ENCODE results near the gene CEACAM5.

The CEACAM5 gene

DNA sequence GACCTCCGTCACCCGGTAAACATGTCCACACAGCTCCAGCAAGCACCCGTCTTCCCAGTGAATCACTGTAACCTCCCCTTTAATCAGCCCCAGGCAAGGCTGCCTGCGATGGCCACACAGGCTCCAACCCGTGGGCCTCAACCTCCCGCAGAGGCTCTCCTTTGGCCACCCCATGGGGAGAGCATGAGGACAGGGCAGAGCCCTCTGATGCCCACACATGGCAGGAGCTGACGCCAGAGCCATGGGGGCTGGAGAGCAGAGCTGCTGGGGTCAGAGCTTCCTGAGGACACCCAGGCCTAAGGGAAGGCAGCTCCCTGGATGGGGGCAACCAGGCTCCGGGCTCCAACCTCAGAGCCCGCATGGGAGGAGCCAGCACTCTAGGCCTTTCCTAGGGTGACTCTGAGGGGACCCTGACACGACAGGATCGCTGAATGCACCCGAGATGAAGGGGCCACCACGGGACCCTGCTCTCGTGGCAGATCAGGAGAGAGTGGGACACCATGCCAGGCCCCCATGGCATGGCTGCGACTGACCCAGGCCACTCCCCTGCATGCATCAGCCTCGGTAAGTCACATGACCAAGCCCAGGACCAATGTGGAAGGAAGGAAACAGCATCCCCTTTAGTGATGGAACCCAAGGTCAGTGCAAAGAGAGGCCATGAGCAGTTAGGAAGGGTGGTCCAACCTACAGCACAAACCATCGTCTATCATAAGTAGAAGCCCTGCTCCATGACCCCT is 9.0 kb upstream of the CEACAM5 start:
- DNase-seq (ENCODE audit: extremely low spot score): no peak
- ChIA-PET POLR2A (no interaction called here), CTCF (interaction anchor here (0.7 to 2.6 kb wide), 4 partner anchors 7 to 58 kb away, joined by 3 to 10 read pairs (median 4); no protein-coding TSS in a partner anchor)
- TF ChIP-seq, protein P1, sequence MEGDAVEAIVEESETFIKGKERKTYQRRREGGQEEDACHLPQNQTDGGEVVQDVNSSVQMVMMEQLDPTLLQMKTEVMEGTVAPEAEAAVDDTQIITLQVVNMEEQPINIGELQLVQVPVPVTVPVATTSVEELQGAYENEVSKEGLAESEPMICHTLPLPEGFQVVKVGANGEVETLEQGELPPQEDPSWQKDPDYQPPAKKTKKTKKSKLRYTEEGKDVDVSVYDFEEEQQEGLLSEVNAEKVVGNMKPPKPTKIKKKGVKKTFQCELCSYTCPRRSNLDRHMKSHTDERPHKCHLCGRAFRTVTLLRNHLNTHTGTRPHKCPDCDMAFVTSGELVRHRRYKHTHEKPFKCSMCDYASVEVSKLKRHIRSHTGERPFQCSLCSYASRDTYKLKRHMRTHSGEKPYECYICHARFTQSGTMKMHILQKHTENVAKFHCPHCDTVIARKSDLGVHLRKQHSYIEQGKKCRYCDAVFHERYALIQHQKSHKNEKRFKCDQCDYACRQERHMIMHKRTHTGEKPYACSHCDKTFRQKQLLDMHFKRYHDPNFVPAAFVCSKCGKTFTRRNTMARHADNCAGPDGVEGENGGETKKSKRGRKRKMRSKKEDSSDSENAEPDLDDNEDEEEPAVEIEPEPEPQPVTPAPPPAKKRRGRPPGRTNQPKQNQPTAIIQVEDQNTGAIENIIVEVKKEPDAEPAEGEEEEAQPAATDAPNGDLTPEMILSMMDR (IDR thresholded peaks at IDR 0.05; ENCODE audit: control extremely low read depth, extremely low read depth, low read depth, missing control alignments): no peak

DNA sequence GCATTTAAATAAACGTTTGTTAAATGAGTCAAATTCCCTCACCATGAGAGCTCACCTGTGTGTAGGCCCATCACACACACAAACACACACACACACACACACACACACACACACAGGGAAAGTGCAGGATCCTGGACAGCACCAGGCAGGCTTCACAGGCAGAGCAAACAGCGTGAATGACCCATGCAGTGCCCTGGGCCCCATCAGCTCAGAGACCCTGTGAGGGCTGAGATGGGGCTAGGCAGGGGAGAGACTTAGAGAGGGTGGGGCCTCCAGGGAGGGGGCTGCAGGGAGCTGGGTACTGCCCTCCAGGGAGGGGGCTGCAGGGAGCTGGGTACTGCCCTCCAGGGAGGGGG is 8.5 kb upstream of the CEACAM5 start:
- ChIA-PET POLR2A (no interaction called here), CTCF (interaction anchor here (1.3 kb wide), 1 partner anchor 10 kb away, joined by 4 read pairs; no protein-coding TSS in a partner anchor)
- TF ChIP-seq, protein P1 (IDR thresholded peaks at IDR 0.05; ENCODE audit: control extremely low read depth, extremely low read depth, low read depth, missing control alignments): no peak
- DNase-seq (ENCODE audit: extremely low spot score): no peak

DNA sequence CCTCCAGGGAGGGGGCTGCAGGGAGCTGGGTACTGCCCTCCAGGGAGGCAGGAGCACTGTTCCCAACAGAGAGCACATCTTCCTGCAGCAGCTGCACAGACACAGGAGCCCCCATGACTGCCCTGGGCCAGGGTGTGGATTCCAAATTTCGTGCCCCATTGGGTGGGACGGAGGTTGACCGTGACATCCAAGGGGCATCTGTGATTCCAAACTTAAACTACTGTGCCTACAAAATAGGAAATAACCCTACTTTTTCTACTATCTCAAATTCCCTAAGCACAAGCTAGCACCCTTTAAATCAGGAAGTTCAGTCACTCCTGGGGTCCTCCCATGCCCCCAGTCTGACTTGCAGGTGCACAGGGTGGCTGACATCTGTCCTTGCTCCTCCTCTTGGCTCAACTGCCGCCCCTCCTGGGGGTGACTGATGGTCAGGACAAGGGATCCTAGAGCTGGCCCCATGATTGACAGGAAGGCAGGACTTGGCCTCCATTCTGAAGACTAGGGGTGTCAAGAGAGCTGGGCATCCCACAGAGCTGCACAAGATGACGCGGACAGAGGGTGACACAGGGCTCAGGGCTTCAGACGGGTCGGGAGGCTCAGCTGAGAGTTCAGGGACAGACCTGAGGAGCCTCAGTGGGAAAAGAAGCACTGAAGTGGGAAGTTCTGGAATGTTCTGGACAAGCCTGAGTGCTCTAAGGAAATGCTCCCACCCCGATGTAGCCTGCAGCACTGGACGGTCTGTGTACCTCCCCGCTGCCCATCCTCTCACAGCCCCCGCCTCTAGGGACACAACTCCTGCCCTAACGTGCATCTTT is 7.8 kb upstream of the CEACAM5 start:
- POLR2A ChIA-PET: no interaction called here
- DNase-seq (ENCODE audit: extremely low spot score): no peak
- TF ChIP-seq, protein P1 (IDR thresholded peaks at IDR 0.05; ENCODE audit: control extremely low read depth, extremely low read depth, low read depth, missing control alignments): no peak
- CTCF ChIA-PET: interaction anchor here (1.3 to 2.0 kb wide), 2 partner anchors 11 to 58 kb away, joined by 4 to 17 read pairs; no protein-coding TSS in a partner anchor

DNA sequence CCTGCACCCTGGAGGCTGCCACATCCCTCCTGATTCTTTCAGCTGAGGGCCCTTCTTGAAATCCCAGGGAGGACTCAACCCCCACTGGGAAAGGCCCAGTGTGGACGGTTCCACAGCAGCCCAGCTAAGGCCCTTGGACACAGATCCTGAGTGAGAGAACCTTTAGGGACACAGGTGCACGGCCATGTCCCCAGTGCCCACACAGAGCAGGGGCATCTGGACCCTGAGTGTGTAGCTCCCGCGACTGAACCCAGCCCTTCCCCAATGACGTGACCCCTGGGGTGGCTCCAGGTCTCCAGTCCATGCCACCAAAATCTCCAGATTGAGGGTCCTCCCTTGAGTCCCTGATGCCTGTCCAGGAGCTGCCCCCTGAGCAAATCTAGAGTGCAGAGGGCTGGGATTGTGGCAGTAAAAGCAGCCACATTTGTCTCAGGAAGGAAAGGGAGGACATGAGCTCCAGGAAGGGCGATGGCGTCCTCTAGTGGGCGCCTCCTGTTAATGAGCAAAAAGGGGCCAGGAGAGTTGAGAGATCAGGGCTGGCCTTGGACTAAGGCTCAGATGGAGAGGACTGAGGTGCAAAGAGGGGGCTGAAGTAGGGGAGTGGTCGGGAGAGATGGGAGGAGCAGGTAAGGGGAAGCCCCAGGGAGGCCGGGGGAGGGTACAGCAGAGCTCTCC is 6.9 kb upstream of the CEACAM5 start:
- CTCF ChIA-PET: interaction anchor here (0.8 to 2.0 kb wide), 7 partner anchors 10 to 94 kb away, joined by 3 to 17 read pairs (median 4); no protein-coding TSS in a partner anchor
- POLR2A ChIA-PET: no interaction called here
- no peak for DNase-seq (ENCODE audit: extremely low spot score)
- TF ChIP-seq, protein P1 (IDR thresholded peaks at IDR 0.05; ENCODE audit: control extremely low read depth, extremely low read depth, low read depth, missing control alignments): peak; percentile 26

DNA sequence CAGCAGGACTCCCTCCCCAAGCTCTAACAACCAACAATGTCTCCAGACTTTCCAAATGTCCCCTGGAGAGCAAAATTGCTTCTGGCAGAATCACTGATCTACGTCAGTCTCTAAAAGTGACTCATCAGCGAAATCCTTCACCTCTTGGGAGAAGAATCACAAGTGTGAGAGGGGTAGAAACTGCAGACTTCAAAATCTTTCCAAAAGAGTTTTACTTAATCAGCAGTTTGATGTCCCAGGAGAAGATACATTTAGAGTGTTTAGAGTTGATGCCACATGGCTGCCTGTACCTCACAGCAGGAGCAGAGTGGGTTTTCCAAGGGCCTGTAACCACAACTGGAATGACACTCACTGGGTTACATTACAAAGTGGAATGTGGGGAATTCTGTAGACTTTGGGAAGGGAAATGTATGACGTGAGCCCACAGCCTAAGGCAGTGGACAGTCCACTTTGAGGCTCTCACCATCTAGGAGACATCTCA is 6.2 kb upstream of the CEACAM5 start:
- CTCF ChIA-PET: interaction anchor here (0.8 to 2.0 kb wide), 6 partner anchors 9 to 93 kb away, joined by 3 to 17 read pairs (median 4); no protein-coding TSS in a partner anchor
- no peak for DNase-seq (ENCODE audit: extremely low spot score)
- TF ChIP-seq, protein P1 (IDR thresholded peaks at IDR 0.05; ENCODE audit: control extremely low read depth, extremely low read depth, low read depth, missing control alignments): no peak
- POLR2A ChIA-PET: no interaction called here

All from GM10248 (cell line).